Nephron progenitor cell (in vitro differentiated cells): ENCODE measurements around the gene INS.

Experiments
- DNase-seq: peaks from one replicate; pipeline ENCODE4 v3.0.0; 2021
- H3K27ac Mint-ChIP-seq: 2 replicates; pipeline ENCODE4 v1.8.0; 2021; ENCODE audit warnings: mild to moderate bottlenecking, moderate library complexity, mixed read lengths
- H3K27me3 Mint-ChIP-seq: 2 replicates; pipeline ENCODE4 v1.8.0; 2021; ENCODE audit warnings: mild to moderate bottlenecking, low read depth, mixed read lengths; ENCODE audit not compliant: poor library complexity
- H3K36me3 Mint-ChIP-seq: 2 replicates; pipeline ENCODE4 v1.8.0; 2021; ENCODE audit warnings: low read depth, mixed read lengths
- H3K4me1 Mint-ChIP-seq: 2 replicates; pipeline ENCODE4 v1.8.0; 2021; ENCODE audit warnings: mixed read lengths
- H3K4me3 Mint-ChIP-seq: 2 replicates; pipeline ENCODE4 v1.8.0; 2021; ENCODE audit warnings: mild to moderate bottlenecking, moderate library complexity, mixed read lengths
- H3K9me3 Mint-ChIP-seq: 2 replicates; pipeline ENCODE4 v1.8.0; 2021; ENCODE audit warnings: mild to moderate bottlenecking, moderate library complexity, mixed read lengths
- TF ChIP-seq, protein P1 (sequence below): fragments of 200-600 bp; sonication (generic); IDR thresholded peaks from 2 replicates; pipeline ENCODE4 v1.5.0; 2021; ENCODE audit warnings: antibody characterized with exemption

INS gene

DNA sequence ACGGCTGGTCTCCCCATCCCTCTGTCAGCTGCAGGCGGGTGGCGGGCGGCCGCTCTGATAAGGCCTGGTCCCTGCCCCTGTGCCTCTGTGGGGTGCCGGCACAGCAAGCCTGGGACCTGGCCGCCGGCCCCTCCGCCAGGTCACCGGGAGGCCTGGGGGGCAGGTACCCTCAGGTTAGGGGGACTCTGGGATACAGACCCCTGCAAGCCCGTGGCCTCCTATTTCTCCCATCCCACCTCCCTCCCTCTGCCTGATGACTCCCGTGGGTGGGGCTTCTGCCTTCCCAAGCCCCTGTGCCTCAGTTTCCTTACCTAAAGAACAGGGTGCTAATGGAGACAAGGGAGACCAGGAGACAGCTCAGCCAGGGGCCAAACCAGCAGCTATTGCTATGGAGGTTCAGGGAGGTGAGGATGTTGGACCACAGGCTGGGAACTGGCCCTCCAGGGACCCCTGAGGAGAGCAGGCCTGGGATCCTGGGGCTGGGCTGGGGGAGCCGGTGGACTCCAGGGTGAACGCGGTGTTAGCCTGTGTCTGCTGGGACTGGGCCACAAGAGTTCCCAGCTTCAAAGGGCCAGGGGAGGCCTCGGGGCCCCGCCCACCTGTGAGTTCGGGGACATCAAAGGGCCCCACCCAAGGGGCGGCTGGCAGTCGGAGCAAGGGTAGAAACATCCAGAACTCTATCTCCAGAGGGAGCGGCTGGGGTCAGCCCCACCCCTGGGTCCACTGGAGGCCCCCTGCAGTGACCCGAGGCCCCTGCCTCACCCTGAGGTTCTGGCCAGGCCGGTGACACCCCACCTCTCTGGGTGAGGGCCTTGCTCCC lies 42.6 kb upstream of the INS start:
- peaks cover 5% of the 10 kb centered on the region for H3K4me1 Mint-ChIP-seq
- no peaks in the 10 kb centered on the region for H3K36me3 Mint-ChIP-seq
- DNase-seq, result no peak
- TF ChIP-seq, protein P1, sequence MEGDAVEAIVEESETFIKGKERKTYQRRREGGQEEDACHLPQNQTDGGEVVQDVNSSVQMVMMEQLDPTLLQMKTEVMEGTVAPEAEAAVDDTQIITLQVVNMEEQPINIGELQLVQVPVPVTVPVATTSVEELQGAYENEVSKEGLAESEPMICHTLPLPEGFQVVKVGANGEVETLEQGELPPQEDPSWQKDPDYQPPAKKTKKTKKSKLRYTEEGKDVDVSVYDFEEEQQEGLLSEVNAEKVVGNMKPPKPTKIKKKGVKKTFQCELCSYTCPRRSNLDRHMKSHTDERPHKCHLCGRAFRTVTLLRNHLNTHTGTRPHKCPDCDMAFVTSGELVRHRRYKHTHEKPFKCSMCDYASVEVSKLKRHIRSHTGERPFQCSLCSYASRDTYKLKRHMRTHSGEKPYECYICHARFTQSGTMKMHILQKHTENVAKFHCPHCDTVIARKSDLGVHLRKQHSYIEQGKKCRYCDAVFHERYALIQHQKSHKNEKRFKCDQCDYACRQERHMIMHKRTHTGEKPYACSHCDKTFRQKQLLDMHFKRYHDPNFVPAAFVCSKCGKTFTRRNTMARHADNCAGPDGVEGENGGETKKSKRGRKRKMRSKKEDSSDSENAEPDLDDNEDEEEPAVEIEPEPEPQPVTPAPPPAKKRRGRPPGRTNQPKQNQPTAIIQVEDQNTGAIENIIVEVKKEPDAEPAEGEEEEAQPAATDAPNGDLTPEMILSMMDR, result no peak
- H3K9me3 Mint-ChIP-seq, result no peaks in the 10 kb centered on the region
- no peaks in the 10 kb centered on the region for H3K27me3 Mint-ChIP-seq
- H3K27ac Mint-ChIP-seq, result no peak overlapping the region
- H3K4me3 Mint-ChIP-seq, result no peak overlapping the region

- Mint-ChIP-seq H3K36me3 (no peaks in the 10 kb centered on the region), H3K27me3 (no peaks in the 10 kb centered on the region), H3K4me3 (no peak overlapping the region), H3K4me1 (peaks cover 5% of the 10 kb centered on the region), H3K9me3 (no peaks in the 10 kb centered on the region), H3K27ac (no peak overlapping the region)
- TF ChIP-seq, protein P1, result no peak
- no peak for DNase-seq
These were observed 42.0 kb upstream of the INS start for GRCh38 chr11:2202900-2203439.

GRCh38 chr11:2202071-2202899 lies 41.3 kb upstream of the INS start:
- no peak overlapping the region for H3K27ac Mint-ChIP-seq

GRCh38 chr11:2201542-2201941 lies 40.5 kb upstream of the INS start:
- DNase-seq, result no peak
- Mint-ChIP-seq H3K4me3 (no peak overlapping the region), H3K9me3 (no peaks in the 10 kb centered on the region), H3K4me1 (peaks cover 15% of the 10 kb centered on the region), H3K27me3 (peaks cover 6% of the 10 kb centered on the region), H3K36me3 (no peaks in the 10 kb centered on the region), H3K27ac (no peak overlapping the region)
- TF ChIP-seq, protein P1, result no peak

More at GRCh38 chr11:2202071-2202899, 41.3 kb upstream of the INS start:
- Mint-ChIP-seq H3K9me3 (no peaks in the 10 kb centered on the region), H3K36me3 (no peaks in the 10 kb centered on the region), H3K4me3 (no peak overlapping the region), H3K4me1 (peaks cover 8% of the 10 kb centered on the region), H3K27me3 (no peaks in the 10 kb centered on the region)
- peak; percentile 10 for DNase-seq
- TF ChIP-seq, protein P1, result no peak

GRCh38 chr11:2200957-2201519 lies 40.0 kb upstream of the INS start:
- Mint-ChIP-seq H3K27me3 (peaks cover 10% of the 10 kb centered on the region), H3K9me3 (no peaks in the 10 kb centered on the region), H3K4me1 (peaks cover 20% of the 10 kb centered on the region), H3K4me3 (no peak overlapping the region), H3K27ac (peak overlapping the region; percentile 4), H3K36me3 (no peaks in the 10 kb centered on the region)
- no peak for DNase-seq
- TF ChIP-seq, protein P1, result no peak
